NB4 (cell line): ENCODE results near the gene ARX.

Experiments
- CTCF ChIP-seq: IDR thresholded peaks from one replicate; pipeline ENCODE4 v1.5.1; 2012; ENCODE audit warnings: low read depth, low read length
- MAX ChIP-seq: IDR thresholded peaks from 2 replicates; pipeline ENCODE4 v1.6.1; 2011; ENCODE audit warnings: low read depth, low read length
- POLR2A ChIP-seq: IDR thresholded peaks from 2 replicates; pipeline ENCODE4 v1.6.1; 2011; ENCODE audit warnings: mild to moderate bottlenecking; ENCODE audit not compliant: insufficient read length; ENCODE audit errors: extremely low read depth

GRCh38 chrX:25025615-25026014 lies 9.8 kb upstream of the ARX start:
- no peak for TF ChIP-seq CTCF
- TF ChIP-seq POLR2A: no peak
- no peak for TF ChIP-seq MAX
